ENCODE results near the gene LENG9. TPM values are rescaled to one million over a fixed set of nuclear protein-coding genes. Genes with fewer than 3 reads are reported as not detected.
"Not testable (repeated sequence)": the region's sequence is repeated elsewhere in the genome, so short reads cannot be mapped to it uniquely, and the experiment has no call there.

The LENG9 gene
- total RNA-seq (2014; rRNA removed; shearing (Covaris generic)) (4.1 and 6.0 TPM in 2 replicates), total RNA-seq (2022) (1.8 and 3.6 TPM in 2 replicates), Bru-seq, nascent RNA (percentile 47 among the genes with signal in this experiment), BruChase-seq, experiment 1, labeled RNA remaining after a 6-hour chase (percentile 29 among the genes with signal in this experiment), BruChase-seq, experiment 2, labeled RNA remaining after a 2-hour chase (percentile 34 among the genes with signal in this experiment)
- long read RNA-seq: 0 reads

- H3K4me1 ChIP-seq (ENCODE audit: insufficient read depth, low read length, poor library complexity, severe bottlenecking): peaks cover 20% of the 10 kb centered on the region
- no peaks in the 10 kb centered on the region for H3K9me3 ChIP-seq (ENCODE audit: low read length)
- H3K4me2 ChIP-seq (ENCODE audit: low read length): peak within 1 kb of the TSS; percentile 88
- no peaks in the 10 kb centered on the region; the same call in 1 of the 2 replicates for H4K20me1 ChIP-seq (ENCODE audit: insufficient read depth, low read length)
- peak within 1 kb of the TSS; percentile 84 for H2AFZ ChIP-seq (ENCODE audit: low read length)
- no TSS peak for BruUV-seq (replicated peaks)
- DNase-seq (ENCODE audit: low spot score): peak; percentile 99
- intact Hi-C loops (cut with micrococcal nuclease; ENCODE audit: unreplicated experiment): loop anchor here (1.0 kb wide), 1 partner anchor 14 kb away; the partner anchor contains the start of gene LENG8
- peaks cover 39% of the 10 kb centered on the region for H3K36me3 ChIP-seq (ENCODE audit: insufficient read depth, low read length)
- H3K79me2 ChIP-seq (ENCODE audit: insufficient read depth, low read depth, low read length): no peaks in the 10 kb centered on the region
- POLR2A ChIA-PET: no interaction called here
- CTCF ChIA-PET (ENCODE audit: unreplicated experiment): no interaction called here
- peak within 1 kb of the TSS; percentile 92 for H3K27ac ChIP-seq (ENCODE audit: low read depth, low read length, poor library complexity, severe bottlenecking)
- no peak for TF ChIP-seq EZH2phosphoT487 (IDR thresholded peaks at IDR 0.05; ENCODE audit: borderline replicate concordance, low read depth, low read length)
- TF ChIP-seq CTCF (conservative IDR thresholded peaks at IDR 0.05; ENCODE audit: low read length): no peak
- peak within 1 kb of the TSS; percentile 76 for H3K4me3 ChIP-seq (ENCODE audit: low read depth, low read length, poor library complexity, severe bottlenecking)
- H3K9me2 ChIP-seq (ENCODE audit: insufficient read depth, low read length): no peaks in the 10 kb centered on the region
Observed at GRCh38 chr19:54463531-54464043, at the start of gene LENG9. Gene LENG9 (minus strand): TSS chr19:54463778. CDS start chr19:54463526, 252 bp downstream.

GRCh38 chr19:54509200-54509940 is 45.8 kb upstream of the LENG9 start:
- CTCF ChIA-PET (ENCODE audit: unreplicated experiment); DNase-seq (ENCODE audit: low spot score); intact Hi-C loops (cut with micrococcal nuclease; ENCODE audit: unreplicated experiment); BruUV-seq (replicated peaks); H3K36me3 ChIP-seq (ENCODE audit: insufficient read depth, low read length); H3K4me3 ChIP-seq (ENCODE audit: low read depth, low read length, poor library complexity, severe bottlenecking); H2AFZ ChIP-seq (ENCODE audit: low read length); H3K4me1 ChIP-seq (ENCODE audit: insufficient read depth, low read length, poor library complexity, severe bottlenecking); H3K9me2 ChIP-seq (ENCODE audit: insufficient read depth, low read length); H3K9me3 ChIP-seq (ENCODE audit: low read length); H3K79me2 ChIP-seq (ENCODE audit: insufficient read depth, low read depth, low read length); H3K4me2 ChIP-seq (ENCODE audit: low read length); H4K20me1 ChIP-seq (ENCODE audit: insufficient read depth, low read length); H3K27ac ChIP-seq (ENCODE audit: low read depth, low read length, poor library complexity, severe bottlenecking); POLR2A ChIA-PET: not testable (repeated sequence)

- POLR2A ChIA-PET; CTCF ChIA-PET (ENCODE audit: unreplicated experiment); DNase-seq (ENCODE audit: low spot score); H3K79me2 ChIP-seq (ENCODE audit: insufficient read depth, low read depth, low read length); H4K20me1 ChIP-seq (ENCODE audit: insufficient read depth, low read length); H3K36me3 ChIP-seq (ENCODE audit: insufficient read depth, low read length); H3K4me2 ChIP-seq (ENCODE audit: low read length); H2AFZ ChIP-seq (ENCODE audit: low read length); BruUV-seq (replicated peaks); H3K9me3 ChIP-seq (ENCODE audit: low read length); H3K4me3 ChIP-seq (ENCODE audit: low read depth, low read length, poor library complexity, severe bottlenecking); H3K27ac ChIP-seq (ENCODE audit: low read depth, low read length, poor library complexity, severe bottlenecking); H3K4me1 ChIP-seq (ENCODE audit: insufficient read depth, low read length, poor library complexity, severe bottlenecking); H3K9me2 ChIP-seq (ENCODE audit: insufficient read depth, low read length); intact Hi-C loops (cut with micrococcal nuclease; ENCODE audit: unreplicated experiment): not testable (repeated sequence)
Observed at GRCh38 chr19:54508487-54508886, 44.9 kb upstream of the LENG9 start.
